Transverse colon (tissue), 4 donors: ENCODE data around the gene EPM2AIP1.

ENCODE experiments used
- EP300 ChIP-seq: sonication (generic); formaldehyde crosslinking; IDR thresholded peaks from one replicate; pipeline ENCODE4 v1.6.1; 2017; ENCODE audit warnings: antibody characterized with exemption, low read depth
- POLR2A ChIP-seq: fragments of 450-650 bp; IDR thresholded peaks from one replicate; pipeline ENCODE4 v1.6.1; 2016; ENCODE audit warnings: antibody characterized with exemption, mild to moderate bottlenecking, moderate library complexity
- POLR2AphosphoS5 ChIP-seq, 3 donors: sonication (generic); formaldehyde crosslinking; IDR thresholded peaks; one replicate each; pipeline ENCODE4 v1.6.1; 2016; ENCODE audit warnings: antibody characterized with exemption in 3 of 3
- TF ChIP-seq, protein P1 (sequence below), 5 experiments: fragments of 200-600 bp in 3 of 5; fragments of 450-650 bp in 2 of 5; sonication (generic) in 3 of 5; IDR thresholded peaks; 1 replicate in 2 of 5; 2 replicates in 3 of 5; pipeline ENCODE4 v1.5.1; 2016 to 2017; ENCODE audit warnings: antibody characterized with exemption in 5 of 5, inconsistent platforms in 3 of 5, mild to moderate bottlenecking in 2 of 5, moderate library complexity in 1 of 5

DNA sequence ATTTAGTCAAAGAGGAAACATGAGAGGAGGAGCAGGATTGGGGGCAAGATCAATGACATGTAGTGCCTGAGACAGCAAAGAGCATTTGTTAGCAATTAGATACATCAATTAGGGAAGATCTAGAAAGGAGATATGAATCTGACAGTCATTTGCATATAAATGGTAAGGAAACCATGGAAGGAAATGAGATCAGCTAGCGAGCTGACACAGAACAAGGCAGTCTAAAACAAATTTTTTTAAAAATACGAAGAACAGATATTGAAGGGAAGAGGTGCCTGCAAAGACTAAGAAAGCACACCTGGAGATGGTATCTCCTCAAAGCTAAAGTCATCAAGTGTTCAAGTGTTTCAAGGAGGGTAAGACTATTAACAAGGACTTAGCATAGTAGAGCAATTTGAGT lies 4.6 kb downstream of the EPM2AIP1 start:
- TF ChIP-seq, protein P1, sequence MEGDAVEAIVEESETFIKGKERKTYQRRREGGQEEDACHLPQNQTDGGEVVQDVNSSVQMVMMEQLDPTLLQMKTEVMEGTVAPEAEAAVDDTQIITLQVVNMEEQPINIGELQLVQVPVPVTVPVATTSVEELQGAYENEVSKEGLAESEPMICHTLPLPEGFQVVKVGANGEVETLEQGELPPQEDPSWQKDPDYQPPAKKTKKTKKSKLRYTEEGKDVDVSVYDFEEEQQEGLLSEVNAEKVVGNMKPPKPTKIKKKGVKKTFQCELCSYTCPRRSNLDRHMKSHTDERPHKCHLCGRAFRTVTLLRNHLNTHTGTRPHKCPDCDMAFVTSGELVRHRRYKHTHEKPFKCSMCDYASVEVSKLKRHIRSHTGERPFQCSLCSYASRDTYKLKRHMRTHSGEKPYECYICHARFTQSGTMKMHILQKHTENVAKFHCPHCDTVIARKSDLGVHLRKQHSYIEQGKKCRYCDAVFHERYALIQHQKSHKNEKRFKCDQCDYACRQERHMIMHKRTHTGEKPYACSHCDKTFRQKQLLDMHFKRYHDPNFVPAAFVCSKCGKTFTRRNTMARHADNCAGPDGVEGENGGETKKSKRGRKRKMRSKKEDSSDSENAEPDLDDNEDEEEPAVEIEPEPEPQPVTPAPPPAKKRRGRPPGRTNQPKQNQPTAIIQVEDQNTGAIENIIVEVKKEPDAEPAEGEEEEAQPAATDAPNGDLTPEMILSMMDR (IDR thresholded peaks at IDR 0.05), result no peak
- TF ChIP-seq POLR2A (no peak), POLR2AphosphoS5 (IDR thresholded peaks at IDR 0.05) (no peak), EP300 (no peak)
